GM21723 (cell line): ENCODE measurements around the gene EEIG1.

ENCODE experiments used
- ATAC-seq: cut with Tn5 transposase; IDR thresholded peaks from one replicate; pipeline ENCODE4 v1.9.1; 2021; ENCODE audit warnings: mild to moderate bottlenecking, moderate library complexity; ENCODE audit not compliant: unreplicated experiment

The EEIG1 gene

DNA sequence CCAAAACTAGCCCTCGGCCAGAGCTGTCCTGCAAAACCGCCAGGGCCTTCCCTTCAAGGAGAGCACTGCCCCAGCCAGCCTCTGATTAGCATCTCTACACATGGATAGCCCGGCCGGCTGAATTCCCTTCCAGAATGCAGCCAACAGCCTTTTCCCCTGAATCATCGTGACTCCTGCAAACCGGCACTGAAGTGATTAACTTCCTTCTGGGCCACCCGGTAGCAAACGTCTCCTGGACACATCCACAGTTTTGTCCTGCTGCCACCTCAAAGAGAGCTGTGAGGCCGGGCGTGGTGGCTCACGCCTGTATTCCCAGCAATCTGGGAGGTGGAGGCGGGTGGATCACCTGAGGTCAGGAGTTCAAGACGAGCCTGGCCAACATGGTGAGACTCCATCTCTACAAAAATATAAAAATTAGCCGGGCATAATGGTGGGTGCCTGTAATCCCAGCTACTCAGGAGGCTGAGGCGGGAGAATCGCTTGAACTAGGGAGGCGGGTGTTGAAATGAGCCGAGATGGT lies 21.1 kb upstream of the EEIG1 start:
- ATAC-seq: no peak

- ATAC-seq: no peak
These were observed 20.5 kb upstream of the EEIG1 start for GRCh38 chr9:128001151-128001778.

GRCh38 chr9:127999461-127999860 lies 18.7 kb upstream of the EEIG1 start:
- ATAC-seq: no peak

- no peak for ATAC-seq
These were observed 12.9 kb upstream of the EEIG1 start for GRCh38 chr9:127993721-127994120.

GRCh38 chr9:127991757-127992274 lies 11.0 kb upstream of the EEIG1 start:
- no peak for ATAC-seq

- no peak for ATAC-seq
These were observed 10.4 kb upstream of the EEIG1 start for GRCh38 chr9:127991017-127991756.

DNA sequence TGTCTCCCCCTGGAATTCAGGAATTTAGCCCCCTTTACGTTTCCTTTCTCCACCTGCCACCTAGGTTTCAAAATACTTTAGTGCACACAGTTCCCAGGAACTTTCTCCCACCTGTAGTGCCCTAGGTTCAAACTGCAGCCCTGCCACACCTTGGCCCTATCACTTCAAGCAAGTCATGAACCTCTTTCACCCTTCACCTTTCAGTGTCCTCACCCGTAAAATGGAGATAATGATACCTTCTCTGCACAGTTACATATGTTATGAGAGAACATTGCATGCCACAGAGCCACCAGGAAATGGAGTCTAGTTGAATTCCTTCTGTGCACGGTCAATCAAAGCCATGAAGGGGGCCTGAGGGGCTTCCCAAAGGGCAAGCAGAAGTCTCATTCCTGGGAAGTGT lies 9.8 kb upstream of the EEIG1 start:
- no peak for ATAC-seq

DNA sequence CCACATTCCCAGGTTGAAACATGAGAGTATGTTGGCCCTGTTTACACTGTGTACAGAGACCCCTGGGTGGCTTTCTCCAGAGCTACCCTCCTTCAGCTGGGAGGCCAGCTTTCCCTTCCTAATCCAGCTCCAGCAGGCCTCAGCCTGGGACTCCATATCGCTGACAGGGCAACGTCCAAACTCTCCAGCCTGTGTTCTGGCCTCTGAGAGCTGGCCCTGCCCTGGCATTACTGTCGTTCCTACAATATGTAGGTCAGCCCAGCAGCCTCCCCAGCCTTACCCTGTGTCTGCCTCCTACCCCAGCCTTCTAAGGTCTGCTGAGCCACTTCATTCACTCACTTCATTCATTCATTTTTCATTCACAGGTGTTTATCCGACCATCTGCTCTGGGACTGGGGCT lies 8.3 kb upstream of the EEIG1 start:
- no peak for ATAC-seq

GRCh38 chr9:127987103-127987614 lies 6.4 kb upstream of the EEIG1 start:
- no peak for ATAC-seq

GRCh38 chr9:127985011-127985410 lies 4.2 kb upstream of the EEIG1 start:
- ATAC-seq: no peak

GRCh38 chr9:127983847-127984289 lies 3.1 kb upstream of the EEIG1 start:
- no peak for ATAC-seq

DNA sequence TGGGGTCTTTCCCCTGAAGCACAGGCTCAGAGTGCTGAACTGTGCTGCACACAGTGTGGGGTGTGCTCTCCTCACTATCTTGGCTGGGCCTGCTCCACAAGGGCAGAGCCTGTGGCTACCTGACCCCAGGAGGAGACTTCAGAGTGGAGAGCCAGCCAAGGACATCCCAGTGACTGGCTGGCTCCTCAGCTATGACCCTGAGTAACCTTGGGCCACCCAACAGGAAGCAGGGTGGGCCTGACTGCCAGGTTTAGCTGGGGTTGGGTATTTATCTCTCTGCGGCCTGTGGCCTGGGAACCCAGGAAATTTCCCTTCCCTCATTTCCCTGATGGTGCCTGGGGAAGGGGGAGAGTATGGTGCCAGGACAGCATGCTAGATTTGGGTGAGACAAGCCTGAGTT lies 2.1 kb upstream of the EEIG1 start:
- no peak for ATAC-seq

GRCh38 chr9:127981559-127982121 lies 851 bp upstream of the EEIG1 start:
- ATAC-seq: no peak

- ATAC-seq: peak; percentile 42
These were observed 606 bp downstream of the EEIG1 start for GRCh38 chr9:127980060-127980705.

DNA sequence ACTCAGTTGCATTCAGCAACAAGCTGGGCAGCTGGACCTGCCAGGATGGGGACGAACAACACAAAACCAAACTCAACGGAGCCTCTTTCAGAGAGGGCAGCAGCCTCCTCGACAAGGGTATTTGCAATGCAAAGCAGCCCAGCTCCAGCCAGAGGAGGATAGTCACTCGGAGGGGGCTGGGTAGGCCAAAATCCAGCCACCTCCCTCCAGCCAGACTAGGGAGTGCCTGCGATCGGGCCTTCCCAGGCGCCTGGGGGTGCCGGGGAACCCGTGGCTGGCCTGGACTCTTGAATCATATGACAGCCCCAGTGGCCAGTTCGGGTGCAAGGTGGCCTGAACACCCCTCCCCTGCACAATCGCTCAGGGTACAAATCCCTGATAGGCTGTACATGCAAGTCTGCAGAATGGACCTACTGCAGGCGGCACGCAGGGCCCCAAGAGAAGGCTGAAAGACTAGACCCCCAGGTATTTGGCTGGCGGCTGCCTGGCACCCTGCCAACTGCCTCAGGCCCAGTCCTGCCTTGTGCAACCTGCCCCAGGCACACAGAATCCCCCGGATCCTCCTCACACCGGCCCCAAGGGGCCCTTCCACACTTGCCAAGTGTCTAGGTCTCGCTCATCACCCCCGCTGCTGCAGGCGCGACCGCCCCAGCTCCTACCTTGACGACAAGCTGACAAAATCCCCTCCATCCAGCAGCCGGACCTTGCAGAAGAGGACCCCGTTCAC lies 1.3 kb downstream of the EEIG1 start:
- ATAC-seq: peak; percentile 27

GRCh38 chr9:127979015-127979332 lies 1.8 kb downstream of the EEIG1 start:
- no peak for ATAC-seq

DNA sequence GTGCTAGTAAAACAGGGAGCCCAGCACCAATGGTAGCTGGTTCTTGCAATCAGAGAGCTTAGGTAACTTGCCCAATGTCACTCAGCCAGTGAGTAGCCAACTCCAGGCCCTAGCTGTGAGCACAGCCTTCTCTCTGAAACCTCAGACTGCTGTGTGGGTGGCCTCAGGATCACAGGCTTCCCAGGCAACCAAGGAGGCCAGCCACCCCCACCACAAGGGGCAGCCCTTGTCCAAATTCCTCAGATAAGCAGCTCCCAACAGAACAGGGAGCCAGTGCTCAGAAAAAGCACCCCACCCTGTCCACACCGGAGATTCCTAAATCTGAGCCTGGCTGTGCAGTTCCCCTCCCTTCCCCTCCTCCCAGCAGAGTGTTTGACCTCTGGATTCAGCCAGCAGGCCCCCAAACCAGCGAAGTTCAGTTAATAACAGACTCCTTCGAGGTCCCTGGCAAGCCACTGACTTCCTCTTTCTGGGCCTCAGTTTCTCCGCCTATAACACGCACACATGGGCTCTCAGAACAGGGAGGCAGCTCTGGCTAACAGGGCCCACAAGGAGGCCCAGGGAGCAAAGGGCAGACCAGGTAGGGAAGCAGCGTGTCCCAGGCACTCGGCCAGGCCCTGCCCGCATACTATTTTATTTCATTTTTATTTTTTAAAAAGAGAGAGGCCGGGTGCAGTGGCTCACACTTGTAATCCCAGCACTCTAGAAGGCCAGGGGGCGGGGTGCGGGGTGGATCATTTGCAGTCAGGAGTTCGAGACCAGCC lies 2.7 kb downstream of the EEIG1 start:
- no peak for ATAC-seq

GRCh38 chr9:127977009-127977883 lies 3.5 kb downstream of the EEIG1 start:
- ATAC-seq: no peak

DNA sequence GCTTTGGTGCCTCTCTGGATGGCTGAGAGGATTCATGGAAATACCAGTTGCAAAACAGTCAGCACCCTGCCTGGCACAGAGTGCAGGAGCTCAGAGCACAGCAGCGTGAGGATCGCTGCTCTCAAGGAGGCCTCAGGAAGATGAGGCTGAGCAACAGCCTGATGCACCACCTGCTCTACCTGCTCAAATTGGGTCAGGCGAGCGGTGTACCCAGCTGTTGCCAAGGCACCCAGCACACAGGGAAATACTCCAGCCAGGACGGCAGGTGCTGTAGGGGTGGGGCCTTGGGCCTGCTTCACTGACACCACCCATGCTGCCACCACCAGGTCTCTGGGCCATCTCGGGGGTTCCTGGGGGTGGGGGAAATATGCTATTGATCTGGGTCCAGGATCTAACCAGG lies 4.3 kb downstream of the EEIG1 start:
- ATAC-seq: no peak
